ENCODE data around the gene SHB. TPM values are rescaled to one million over a fixed set of nuclear protein-coding genes. Genes with fewer than 3 reads are reported as not detected.

SHB gene
- total RNA-seq (2014; rRNA removed; shearing (Covaris generic)): 15.1 and 19.8 TPM in 2 replicates

GRCh38 chr9:38068701-38069628 lies at the start of gene SHB:
SHB (minus strand) TSS chr9:38069227; CDS start chr9:38068645, 582 bp downstream.
- DNase-seq (ENCODE audit: low spot score): peak; percentile 42

DNA sequence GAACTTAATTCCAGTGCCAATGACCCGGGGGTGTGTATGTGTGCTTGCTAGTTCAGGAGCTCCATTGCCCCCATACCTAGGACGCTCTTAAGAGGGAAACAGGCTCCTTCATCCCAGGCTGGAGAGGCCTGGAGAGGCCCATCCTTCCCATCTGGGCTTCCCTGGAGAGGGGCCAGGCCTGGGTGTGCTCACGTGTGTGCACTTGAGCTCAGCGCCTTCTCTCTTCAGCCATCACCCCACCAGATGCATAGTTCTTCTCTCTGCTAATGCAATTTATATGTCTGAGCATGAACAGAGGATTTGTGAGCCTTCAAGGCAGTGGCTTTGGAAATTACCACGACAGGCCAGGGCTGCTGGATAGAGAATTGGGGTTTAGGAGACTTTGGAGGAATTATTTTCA lies 48.6 kb upstream of the SHB start:
- DNase-seq (ENCODE audit: low spot score): no peak

GRCh38 chr9:38114905-38115304 lies 45.9 kb upstream of the SHB start:
- no peak for DNase-seq (ENCODE audit: low spot score)

DNA sequence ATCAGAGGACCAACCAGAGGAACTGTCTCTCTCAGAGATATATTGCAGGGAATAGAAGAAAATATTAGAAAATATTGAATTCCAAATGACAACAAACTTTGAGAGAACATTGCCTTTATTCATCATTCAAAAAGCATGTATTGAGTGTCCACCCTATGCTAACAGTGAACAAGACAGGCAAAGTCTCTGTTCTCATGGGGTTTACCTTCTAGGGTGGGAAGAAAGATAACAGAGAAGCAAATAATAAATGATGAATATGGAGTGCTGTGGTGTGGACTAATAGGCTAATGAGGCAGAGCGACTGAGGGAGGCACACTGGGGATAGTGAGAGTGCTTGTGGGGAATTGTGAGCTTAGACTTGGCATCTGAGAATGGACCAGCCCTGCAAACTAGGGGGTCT lies 43.4 kb upstream of the SHB start:
- DNase-seq (ENCODE audit: low spot score): no peak

DNA sequence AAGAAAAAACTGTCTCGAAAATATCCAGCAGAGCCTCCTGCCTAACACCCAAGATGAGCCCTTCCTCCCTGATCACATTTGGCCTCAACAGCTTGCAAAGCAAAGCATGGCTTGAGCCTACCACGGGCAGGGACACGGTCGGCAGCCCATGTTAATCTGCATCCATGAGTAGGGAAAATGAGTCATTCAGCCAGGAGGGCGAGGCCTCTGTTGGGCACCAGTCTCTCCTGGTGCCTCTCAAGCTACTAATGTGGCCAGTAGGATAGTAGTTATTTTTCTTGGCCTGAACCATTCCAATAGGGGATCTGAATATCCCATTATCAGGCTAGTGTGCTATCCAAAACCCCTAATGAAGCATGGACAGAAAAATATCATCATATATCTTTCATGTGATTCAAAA lies 43.0 kb upstream of the SHB start:
- no peak for DNase-seq (ENCODE audit: low spot score)

- no peak for DNase-seq (ENCODE audit: low spot score)
Observed at GRCh38 chr9:38110476-38110875, 41.4 kb upstream of the SHB start.

DNA sequence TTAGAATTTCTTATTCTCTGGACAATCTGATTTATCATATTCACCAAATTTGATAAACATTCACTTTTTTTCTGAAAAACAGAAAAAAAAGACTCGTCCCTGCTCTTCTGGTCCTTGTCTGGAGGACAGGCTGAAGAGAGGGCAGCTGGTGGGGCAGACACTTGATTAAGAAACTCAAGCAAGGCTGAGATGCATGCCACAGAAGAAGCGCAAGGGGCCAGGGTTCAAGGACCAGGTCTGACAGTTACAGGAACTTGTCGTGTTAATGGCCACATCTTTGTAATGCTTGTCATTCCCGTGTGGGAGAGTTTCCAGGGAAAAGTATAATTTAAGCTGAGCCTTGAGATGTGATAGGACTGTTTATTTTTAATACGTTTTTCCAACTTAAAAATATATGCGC lies 40.6 kb upstream of the SHB start:
- DNase-seq (ENCODE audit: low spot score): no peak

- DNase-seq (ENCODE audit: low spot score): no peak
Observed at GRCh38 chr9:38108326-38108725, 39.3 kb upstream of the SHB start.

GRCh38 chr9:38107811-38108304 lies 38.8 kb upstream of the SHB start:
- DNase-seq (ENCODE audit: low spot score): no peak

GRCh38 chr9:38107405-38107804 lies 38.4 kb upstream of the SHB start:
- DNase-seq (ENCODE audit: low spot score): no peak

DNA sequence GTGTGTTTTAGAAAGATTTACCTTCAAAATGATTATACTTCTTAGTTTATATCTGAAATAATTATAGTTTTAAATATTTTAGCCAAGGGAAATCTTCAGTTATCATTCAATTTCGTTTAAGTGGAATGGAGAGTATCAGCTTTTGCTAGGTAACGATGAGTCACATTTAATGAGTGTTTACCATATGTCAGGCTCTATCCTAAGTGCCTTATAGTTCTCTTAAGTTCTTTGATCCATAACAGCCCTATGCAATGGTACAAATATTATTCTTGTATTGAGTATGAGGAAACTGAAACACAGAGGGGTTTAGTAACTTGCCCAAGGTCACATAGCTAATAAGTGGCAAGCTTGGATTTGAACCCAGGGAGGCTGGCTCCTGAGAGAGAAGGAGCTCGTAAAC lies 37.5 kb upstream of the SHB start:
- no peak for DNase-seq (ENCODE audit: low spot score)

GRCh38 chr9:38103340-38103739 lies 34.3 kb upstream of the SHB start:
- no peak for DNase-seq (ENCODE audit: low spot score)

- no peak for DNase-seq (ENCODE audit: low spot score)
Observed at GRCh38 chr9:38101423-38101822, 32.4 kb upstream of the SHB start.

GRCh38 chr9:38096238-38096805 lies 27.3 kb upstream of the SHB start:
- DNase-seq (ENCODE audit: low spot score): no peak

- no peak for DNase-seq (ENCODE audit: low spot score)
Observed at GRCh38 chr9:38094165-38094564, 25.1 kb upstream of the SHB start.

GRCh38 chr9:38092656-38093055 lies 23.6 kb upstream of the SHB start:
- no peak for DNase-seq (ENCODE audit: low spot score)

- no peak for DNase-seq (ENCODE audit: low spot score)
Observed at GRCh38 chr9:38092200-38092524, 23.1 kb upstream of the SHB start.

DNA sequence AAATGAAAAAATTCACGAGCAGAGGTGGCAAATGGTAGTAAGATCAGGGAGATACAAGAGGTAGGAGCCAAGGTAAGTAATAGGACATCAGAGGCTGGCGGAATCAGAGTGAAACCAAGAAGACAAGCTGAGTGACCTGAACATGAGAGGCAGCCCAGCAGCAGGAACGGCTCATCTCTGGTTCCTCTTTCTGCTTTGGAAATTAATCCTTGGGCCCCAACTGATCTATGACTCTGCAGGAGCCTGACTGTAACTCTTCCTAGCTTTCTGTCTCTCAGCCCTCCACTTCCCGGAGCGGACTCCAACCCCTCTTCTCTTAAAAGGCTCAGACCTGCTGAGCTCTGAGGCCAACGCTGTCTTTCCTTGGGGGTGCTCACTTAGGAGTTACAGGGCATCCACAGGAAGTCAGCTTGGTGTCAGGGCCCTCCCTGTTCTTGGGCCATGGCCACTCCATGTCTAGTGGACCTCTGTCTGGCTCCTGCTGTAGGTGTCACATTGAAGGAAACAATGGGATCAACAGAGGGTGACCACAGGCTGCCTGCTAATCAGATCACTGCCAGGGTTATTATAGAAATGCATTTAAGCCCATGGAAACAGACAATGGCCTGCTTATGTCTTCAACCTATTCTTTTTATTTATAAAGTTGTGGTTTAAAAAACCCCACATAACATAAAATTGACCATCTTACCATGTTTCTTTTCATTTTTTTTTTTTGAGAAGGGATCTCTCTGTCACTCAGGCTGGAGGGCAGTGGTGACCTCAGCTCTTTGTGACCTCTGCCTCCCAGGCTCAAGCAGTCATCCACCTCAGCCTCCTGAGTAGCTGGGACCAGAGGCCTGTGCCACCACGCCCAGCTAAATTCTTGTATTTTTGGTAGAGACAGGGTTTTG lies 22.5 kb upstream of the SHB start:
- no peak for DNase-seq (ENCODE audit: low spot score)

DNA sequence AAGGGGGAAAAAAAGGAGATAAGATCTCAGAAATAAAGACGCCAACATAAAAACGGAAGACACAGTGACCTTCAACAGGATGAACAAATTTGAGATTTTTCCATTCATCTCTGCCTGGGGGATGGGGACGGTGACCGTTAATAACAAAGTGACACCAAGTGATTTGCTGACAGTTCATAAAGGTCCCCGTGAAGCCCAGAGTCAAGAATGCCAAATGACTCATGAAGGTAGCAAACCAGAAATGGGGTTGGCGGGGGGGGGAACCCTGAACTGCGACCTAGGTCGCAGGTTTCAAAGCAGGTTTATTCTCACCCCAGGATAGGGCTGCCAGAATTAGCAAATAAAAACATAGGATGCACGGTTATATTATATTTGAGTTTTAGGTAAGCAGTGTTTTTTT lies 21.1 kb upstream of the SHB start:
- no peak for DNase-seq (ENCODE audit: low spot score)

DNA sequence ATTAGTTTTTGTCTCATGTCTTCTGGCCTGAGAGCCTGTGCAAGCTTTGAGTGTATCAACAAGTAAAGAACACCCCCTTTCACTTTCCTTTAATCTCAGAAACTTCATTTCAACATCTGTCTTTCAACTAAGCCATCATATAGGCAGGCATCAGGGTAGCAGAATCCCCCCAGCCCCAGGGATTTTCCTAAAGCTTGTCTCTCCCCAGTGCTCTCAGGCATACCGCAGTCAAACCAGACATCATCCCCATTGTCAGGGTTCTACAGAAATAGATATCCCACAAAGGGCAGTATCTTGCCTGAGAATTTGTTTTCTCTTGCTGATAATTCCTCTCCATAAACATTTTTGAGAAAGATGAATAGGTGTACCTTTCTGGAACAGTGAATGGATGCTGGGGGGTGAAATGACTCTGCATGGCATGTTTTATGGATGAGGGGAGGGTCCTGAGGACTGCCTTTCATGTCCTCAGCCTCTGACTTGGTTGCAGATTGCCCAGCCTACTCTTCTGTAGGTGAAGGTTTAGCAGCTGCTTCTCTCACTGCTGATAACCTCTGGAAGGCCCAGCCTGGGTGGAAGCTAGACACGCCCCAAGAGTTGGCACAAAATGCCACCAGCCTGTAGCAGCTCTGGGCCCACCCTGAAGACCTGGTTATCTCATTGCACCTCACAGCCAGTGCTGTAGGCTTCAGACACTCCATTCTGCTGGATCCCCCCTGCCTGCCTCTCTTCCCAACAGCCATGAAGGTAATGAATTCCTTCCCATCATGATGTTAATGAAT lies 20.5 kb upstream of the SHB start:
- no peak for DNase-seq (ENCODE audit: low spot score)

Measured in A172 (cell line).